ENCODE results near the gene TIMMDC1. TPM values are rescaled to one million over a fixed set of nuclear protein-coding genes. Genes with fewer than 3 reads are reported as not detected.

Gene TIMMDC1
- total and polyA plus RNA-seq, 7 donors, result 98.8 to 311 (median 183) TPM

DNA sequence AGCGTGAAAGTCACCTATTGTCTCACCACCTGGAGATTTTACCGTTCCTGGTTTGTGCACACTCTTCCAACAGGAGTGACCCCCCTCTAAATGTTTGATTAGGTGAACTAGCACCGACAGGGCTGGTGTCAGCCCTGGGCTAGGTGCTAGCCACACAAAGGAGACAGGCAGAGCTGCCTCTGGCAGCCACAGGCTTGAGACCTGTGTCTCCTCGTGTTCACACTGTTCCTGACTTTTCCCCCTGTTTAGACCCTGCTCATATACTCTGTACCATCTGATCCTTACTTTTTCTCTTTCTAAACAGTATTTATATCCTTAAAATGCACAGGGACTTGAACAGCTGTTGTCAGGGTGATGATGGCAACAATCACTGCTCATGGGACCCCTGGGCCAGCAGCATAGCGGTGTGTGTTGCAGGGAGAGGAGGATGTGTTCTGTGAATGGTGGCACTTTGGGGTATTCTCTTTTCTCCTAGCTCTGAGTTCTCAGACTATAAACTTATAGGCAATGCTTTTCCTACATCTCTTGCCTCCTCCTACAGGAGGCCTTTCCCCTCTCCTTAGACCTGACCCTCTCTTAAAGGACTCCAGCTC is 55.6 kb downstream of the TIMMDC1 start:
- Histone ChIP-seq H3K9me3 (no peaks in the 10 kb centered on the region), H3K4me3 (no peak overlapping the region), H3K4me1 (no peaks in the 10 kb centered on the region), H3K36me3 (ENCODE audit: insufficient read depth in 1 of 2, low read depth in 1 of 2) (no peaks in the 10 kb centered on the region), H3K27ac (no peak overlapping the region), H3K27me3 (ENCODE audit: insufficient read depth in 3 of 3, low read length in 2 of 3) (no peaks in the 10 kb centered on the region)
- TF ChIP-seq, protein P1, sequence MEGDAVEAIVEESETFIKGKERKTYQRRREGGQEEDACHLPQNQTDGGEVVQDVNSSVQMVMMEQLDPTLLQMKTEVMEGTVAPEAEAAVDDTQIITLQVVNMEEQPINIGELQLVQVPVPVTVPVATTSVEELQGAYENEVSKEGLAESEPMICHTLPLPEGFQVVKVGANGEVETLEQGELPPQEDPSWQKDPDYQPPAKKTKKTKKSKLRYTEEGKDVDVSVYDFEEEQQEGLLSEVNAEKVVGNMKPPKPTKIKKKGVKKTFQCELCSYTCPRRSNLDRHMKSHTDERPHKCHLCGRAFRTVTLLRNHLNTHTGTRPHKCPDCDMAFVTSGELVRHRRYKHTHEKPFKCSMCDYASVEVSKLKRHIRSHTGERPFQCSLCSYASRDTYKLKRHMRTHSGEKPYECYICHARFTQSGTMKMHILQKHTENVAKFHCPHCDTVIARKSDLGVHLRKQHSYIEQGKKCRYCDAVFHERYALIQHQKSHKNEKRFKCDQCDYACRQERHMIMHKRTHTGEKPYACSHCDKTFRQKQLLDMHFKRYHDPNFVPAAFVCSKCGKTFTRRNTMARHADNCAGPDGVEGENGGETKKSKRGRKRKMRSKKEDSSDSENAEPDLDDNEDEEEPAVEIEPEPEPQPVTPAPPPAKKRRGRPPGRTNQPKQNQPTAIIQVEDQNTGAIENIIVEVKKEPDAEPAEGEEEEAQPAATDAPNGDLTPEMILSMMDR (IDR thresholded peaks at IDR 0.05), result no peak
- DNase-seq (no peak), ATAC-seq (no peak)
- WGBS, 3 donors, result 65 to 77% (median 70%) methylated on average over 5 of the region's 5 CpGs
- intact Hi-C loops (cut with DNase I), result no loop called here

DNA sequence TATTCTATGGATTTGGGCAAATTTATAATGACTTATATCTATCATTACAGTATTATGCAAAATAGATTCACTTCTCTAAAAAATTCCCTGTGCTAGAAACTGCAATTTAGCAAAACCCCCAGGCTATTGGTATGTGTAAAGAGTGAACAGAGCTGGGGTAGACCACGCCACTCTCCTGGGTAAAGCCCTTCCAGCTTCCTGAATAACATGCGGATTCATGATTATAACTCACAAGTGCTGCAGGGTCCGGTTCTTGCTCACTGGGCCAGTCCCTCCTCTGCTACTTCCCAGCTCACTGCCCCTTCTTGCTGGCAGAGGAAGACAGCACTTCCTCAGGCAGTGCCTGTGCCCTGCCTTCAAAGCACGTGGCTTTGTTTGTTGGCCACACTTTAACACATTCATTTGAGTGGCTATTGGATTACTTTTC is 57.0 kb downstream of the TIMMDC1 start:
- Histone ChIP-seq H3K4me1 (no peaks in the 10 kb centered on the region), H3K9me3 (no peaks in the 10 kb centered on the region), H3K36me3 (ENCODE audit: insufficient read depth in 1 of 2, low read depth in 1 of 2) (no peaks in the 10 kb centered on the region), H3K4me3 (no peak overlapping the region), H3K27ac (no peak overlapping the region), H3K27me3 (ENCODE audit: insufficient read depth in 3 of 3, low read length in 2 of 3) (no peaks in the 10 kb centered on the region)
- 63 to 70% (median 65%) methylated on average over 4 of the region's 4 CpGs for WGBS, 3 donors
- ATAC-seq (no peak), DNase-seq (no peak)
- TF ChIP-seq, protein P1 (IDR thresholded peaks at IDR 0.05), result no peak
- intact Hi-C loops (cut with DNase I), result no loop called here

DNA sequence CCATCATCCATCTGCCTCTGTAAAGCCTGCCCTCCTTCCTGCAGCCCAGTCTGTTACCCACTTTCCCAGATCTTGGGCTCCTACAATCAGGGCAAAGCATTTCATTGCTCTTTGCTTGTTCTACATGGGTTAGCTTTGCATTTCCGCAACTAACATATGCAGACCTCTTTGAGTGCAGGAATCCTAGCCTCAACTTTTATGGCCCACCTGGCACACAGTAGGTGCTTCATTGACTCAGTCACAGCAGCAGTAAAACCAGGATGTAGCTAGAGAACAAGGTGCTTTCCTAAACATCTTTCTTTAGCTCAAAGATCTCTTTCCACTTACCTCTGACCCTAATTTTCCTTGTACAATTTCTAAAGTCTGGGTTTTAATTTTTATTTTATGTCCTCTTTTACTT is 57.6 kb downstream of the TIMMDC1 start:
- no peak overlapping the region for H3K27ac ChIP-seq
- DNase-seq, result no peak
- WGBS, 3 donors, result 65 to 100% (median 97%) methylated on average over 1 of the region's 1 CpG

DNA sequence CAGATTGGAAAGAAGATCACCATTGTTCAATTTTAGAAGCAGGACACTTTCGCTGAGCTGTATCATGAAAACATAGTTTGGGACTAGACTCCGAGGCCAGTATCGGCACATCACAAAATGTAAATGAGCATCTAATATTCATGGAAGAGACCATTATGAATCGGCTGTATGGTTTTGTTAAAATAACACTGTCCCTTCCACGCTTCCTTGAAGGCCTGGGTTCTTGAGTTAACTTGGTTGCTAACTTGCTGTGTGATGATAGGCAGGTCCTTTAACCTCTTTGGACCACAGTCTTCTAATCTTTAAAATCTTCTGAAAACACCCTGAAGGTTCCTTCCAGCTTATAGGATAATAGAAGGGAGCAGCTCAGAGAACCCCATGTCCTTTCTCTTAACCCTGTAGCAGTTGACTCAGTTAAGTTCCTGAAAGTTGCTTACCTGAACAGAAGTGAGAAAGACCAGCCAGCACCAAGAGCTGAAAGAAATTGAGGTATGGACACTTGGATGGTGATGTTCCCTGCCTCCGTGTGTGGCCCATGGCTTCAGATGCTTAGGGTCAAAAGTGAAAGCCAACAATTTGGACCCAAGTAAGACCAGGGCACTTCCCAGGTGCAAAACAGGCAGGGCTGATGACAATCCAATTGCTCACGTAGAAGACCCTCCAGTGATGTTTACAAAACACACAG is 59.0 kb downstream of the TIMMDC1 start:
- no peak overlapping the region for H3K4me3 ChIP-seq
- no peaks in the 10 kb centered on the region for H3K9me3 ChIP-seq
- no peaks in the 10 kb centered on the region for H3K36me3 ChIP-seq (ENCODE audit: insufficient read depth in 1 of 2, low read depth in 1 of 2)
- TF ChIP-seq, protein P1 (IDR thresholded peaks at IDR 0.05), result no peak
- 91 to 93% (median 92%) methylated on average over 7 of the region's 7 CpGs for WGBS, 3 donors
- ATAC-seq, result no peak
- no peaks in the 10 kb centered on the region for H3K27me3 ChIP-seq (ENCODE audit: insufficient read depth in 3 of 3, low read length in 2 of 3)
- H3K27ac ChIP-seq, result no peak overlapping the region
- H3K4me1 ChIP-seq, result no peaks in the 10 kb centered on the region
- no peak for DNase-seq
- intact Hi-C loops (cut with DNase I), result no loop called here

More for the DNA sequence above, 57.6 kb downstream of the TIMMDC1 start:
- H3K36me3 ChIP-seq (ENCODE audit: insufficient read depth in 1 of 2, low read depth in 1 of 2), result no peaks in the 10 kb centered on the region
- intact Hi-C loops (cut with DNase I), result no loop called here
- TF ChIP-seq, protein P1 (IDR thresholded peaks at IDR 0.05), result no peak
- ATAC-seq, result no peak
- no peaks in the 10 kb centered on the region for H3K9me3 ChIP-seq
- H3K4me3 ChIP-seq, result no peak overlapping the region
- no peaks in the 10 kb centered on the region for H3K27me3 ChIP-seq (ENCODE audit: insufficient read depth in 3 of 3, low read length in 2 of 3)
- H3K4me1 ChIP-seq, result no peaks in the 10 kb centered on the region

All from psoas muscle (tissue), 8 donors.